ENCODE results near the gene CCDC122.

GRCh38 chr13:43865892-43866291 lies 13.6 kb downstream of the CCDC122 start:
- TF ChIP-seq CTCF (IDR thresholded peaks at IDR 0.05) (no peak), POLR2A (IDR thresholded peaks at IDR 0.05) (no peak)
